GM18499 (cell line): ENCODE measurements around the gene LGALS1.
"Not testable (repeated sequence)": the region's sequence is repeated elsewhere in the genome, so short reads cannot be mapped to it uniquely, and the experiment has no call there.

Experiments
- ATAC-seq: cut with Tn5 transposase; IDR thresholded peaks from one replicate; pipeline ENCODE4 v1.9.1; 2021; ENCODE audit warnings: moderate number of reproducible peaks; ENCODE audit not compliant: insufficient read depth, unreplicated experiment

LGALS1 gene

DNA sequence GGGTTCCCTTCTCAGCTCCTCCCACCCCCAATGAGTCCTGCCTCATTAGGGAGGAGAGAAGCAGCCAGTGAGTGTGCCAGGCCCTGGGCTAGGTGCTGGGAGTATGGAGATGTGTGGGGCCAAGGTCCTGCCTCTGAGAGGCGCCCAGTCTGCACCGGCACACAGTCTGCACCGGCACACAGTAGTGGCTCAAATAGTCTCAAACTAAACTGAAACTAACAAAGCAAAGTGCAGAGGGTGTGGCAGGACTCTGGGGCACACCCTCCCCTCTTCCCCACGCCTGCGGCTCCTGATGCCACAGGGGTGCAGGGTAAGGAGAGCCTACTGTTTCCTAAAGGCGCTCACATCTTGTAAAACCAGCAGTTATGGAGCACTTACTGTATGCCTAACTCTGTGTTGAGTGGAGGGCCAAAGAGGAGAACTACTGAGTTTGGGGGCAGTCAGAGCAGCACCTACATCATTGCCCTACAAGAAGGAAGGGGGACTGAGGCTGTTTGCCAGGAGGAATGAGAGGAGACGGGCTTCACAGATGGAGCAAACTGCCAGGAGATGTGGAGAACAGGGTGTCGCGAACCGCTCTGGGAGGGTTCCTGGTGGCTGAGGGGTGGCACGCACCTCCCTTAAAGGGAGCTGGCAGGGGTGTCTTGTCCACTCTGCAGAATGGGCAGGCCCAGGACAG lies 36.9 kb upstream of the LGALS1 start:
- ATAC-seq, result no peak

DNA sequence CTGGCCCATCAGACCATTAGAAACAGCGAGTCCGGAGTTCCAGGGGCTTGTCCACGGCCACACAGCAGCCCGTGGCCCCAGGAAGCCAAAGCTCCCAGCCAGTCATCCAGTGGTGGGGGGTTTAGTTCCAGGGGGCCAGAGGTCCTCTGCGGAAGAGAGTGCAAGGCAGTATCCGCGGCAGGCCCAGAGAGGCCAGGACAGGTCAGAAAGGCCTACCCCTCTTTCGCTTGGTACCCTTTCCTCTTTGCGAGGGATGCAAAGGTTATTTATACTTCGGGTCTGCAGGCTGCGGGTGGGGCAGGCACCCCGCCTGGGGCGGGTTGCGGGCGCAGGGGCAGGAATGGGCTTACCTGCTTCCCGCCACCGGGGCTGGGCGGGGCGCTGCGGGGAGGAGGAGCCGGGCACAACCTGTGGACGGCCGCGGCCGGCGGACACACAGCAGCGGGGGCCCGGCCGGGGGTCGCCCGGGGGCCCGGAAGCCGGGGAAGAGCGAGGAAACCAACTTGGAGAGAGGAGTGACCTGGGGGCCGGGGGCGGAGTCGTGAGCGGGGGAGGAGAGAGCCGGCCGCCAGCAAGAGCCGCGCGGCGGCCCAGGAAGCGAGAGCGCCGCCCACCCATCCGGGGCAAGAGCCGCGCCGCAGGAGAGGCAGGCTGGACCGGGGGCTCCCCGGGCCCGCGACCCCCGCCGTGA lies 36.2 kb upstream of the LGALS1 start, which contains the start of gene SH3BP1:
Gene SH3BP1 (plus strand): TSS at position 600 of the 691 bp plus-strand sequence. CDS start 119 bp downstream, outside the sequence.
- ATAC-seq, result no peak

DNA sequence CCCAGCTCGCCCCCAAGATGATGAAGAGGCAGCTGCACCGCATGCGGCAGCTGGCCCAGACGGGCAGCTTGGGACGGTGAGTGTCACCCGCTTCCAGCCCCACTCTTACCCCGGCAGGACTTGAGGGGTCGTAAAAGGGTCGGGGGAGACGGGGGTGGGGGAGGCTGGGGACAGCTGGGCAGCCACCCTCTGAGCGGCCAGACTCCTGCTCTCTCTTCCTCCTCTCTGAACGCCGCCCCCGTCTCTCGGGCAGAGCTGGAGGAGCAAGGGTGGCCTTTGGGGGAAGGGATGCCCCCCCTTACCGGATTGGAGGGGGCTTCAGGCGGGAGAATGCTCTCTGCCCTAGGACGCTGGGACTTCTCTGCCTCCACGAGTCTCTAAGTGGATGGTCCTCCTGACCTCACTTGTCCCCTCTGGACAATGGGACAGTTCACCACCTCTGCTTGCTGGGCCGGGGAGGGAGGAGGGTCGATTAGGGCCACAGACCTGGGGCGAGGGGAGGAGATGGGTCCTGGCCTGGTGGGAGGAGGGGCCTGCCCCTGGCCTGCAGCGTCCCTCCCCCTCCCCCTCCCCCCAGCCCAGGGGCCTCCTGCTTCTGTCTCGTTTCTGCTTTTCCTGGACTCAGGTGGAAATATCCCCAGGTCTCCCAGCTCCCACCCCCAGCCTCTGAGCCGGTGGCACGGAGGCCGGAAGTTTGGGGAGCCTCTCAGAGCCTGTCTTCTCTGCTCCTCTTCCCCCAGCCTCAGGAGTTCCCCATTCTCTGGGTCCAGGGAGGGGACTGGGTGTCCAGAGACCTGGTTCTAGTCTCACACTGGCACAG lies 35.5 kb upstream of the LGALS1 start:
- no peak for ATAC-seq

DNA sequence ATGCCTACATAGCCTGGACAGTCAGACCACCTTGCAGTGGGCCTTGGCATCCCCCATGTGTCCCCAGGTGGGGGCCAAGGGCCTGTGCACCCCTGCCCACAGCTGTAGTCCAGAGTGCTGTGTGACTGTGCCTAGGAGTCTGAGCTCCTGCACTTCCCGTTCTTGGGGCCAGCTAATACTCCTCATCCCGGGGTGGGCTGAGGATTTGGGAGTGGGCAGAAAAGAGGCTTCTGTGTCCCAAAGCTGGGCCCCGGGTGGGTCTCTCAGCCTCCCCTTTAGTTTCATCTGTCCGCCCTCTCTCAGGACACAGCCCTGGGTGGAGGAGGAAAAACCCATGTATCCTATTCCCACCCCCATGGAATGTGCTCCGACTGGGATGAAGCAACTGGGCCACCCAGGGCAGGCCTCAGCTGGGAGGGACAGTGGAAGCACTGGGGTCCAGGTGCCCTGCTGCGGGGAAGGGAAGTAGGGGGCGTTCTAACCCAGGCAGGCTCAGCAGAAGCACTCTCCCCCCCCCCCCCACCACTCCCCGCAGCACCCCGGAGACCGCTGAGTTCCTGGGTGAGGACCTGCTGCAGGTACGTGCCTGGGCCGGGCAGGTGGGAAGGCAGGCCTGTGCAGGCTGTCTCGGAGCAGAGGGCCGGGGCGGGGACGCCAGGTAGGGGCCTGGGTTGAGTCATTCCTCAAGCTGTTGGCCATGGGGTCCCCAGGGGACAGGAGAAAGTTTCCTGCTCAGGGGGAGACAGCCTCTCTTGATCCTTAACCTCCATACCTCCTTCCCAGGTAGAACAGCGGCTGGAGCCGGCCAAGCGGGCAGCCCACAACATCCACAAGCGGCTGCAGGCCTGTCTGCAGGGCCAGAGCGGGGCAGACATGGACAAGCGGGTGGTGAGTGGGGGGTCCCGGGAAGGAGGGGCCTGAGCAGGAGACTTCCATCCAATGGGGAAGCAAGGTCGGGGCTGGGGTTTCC lies 34.6 kb upstream of the LGALS1 start:
- no peak for ATAC-seq

DNA sequence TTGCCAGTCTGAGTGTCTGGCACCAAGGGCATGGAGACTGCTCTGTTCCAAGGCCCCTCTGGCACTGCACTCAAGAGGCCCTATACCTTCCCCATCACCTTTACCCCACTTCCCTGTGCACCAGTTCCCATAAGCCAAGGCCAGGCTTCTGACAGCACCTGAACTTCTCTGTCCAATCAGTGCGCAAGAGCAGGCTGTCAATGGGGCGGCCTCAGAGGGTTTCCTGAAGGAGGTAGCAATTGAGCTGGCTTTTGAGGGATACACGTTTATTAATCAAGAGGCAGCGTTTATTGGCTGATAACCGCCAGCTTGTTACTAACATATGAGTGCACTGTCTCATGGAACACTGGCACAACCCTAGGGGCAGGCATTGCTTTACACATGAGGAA lies 33.9 kb upstream of the LGALS1 start:
- no peak for ATAC-seq

DNA sequence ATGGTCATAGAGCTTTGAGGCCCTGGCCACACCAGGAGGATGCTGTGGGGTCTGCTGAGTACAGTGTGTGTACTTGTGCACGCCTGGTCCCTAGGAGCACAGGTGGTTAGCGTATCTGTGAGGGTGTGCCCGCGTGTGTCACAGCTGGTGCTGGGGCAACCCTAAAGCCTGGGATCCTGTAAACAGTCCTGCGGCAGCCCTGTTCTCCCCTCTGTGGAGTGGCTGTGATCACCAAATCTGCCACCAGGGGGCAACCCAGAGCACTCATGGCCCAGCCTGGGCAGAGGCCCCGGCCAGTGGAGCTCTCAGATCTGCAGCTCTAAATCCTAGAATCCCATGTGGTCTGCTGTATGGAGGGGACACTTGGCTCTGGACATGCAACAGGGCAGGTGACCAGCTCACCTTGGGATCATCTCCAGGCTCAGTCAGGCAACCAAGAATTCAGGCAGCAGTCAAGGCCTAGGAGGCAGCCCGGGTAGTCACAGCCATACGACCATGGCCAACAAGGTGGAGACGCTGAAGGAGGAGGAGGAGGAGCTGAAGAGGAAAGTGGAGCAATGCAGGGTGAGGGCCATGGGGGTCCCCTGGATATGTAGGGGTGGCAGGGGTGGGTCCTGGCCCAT lies 32.1 kb upstream of the LGALS1 start:
- ATAC-seq, result no peak

DNA sequence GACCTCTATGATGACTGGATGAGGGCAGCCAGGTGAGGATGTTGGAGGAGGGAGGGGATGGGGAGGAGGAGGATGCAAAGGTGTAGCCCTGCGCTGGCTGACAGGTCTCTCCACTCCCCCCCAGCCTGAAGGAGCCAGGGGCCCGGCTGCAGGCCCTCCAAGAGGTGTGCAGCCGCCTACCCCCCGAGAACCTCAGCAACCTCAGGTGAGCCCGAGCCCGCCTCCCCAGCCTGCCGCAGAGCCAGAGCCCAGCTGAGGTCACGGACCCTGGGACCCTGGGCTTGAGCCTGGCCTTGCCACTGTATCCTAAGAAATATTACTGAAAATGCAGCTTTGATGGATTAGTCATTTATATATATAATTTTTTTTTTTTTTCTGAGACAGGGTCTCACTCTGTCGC lies 28.1 kb upstream of the LGALS1 start:
- no peak for ATAC-seq

DNA sequence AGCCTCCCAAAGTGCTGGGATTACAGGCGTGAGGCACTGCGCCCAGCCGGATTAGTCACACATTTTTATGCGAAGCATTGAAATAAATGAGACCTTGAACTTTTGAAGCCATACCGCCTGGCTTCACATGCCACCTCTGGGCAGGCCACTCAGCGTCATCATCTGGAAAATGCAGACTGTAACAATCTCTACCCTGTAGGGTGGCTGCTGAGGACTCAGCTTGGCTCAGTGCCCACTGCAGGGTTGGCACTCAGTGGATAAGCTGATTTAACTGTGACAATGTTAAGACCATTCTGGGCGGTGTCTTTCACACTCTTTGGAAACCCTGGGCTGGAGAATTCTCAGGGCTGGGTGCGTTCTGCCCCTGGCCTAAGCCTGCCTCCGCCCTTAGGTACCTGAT lies 27.5 kb upstream of the LGALS1 start:
- ATAC-seq, result no peak

DNA sequence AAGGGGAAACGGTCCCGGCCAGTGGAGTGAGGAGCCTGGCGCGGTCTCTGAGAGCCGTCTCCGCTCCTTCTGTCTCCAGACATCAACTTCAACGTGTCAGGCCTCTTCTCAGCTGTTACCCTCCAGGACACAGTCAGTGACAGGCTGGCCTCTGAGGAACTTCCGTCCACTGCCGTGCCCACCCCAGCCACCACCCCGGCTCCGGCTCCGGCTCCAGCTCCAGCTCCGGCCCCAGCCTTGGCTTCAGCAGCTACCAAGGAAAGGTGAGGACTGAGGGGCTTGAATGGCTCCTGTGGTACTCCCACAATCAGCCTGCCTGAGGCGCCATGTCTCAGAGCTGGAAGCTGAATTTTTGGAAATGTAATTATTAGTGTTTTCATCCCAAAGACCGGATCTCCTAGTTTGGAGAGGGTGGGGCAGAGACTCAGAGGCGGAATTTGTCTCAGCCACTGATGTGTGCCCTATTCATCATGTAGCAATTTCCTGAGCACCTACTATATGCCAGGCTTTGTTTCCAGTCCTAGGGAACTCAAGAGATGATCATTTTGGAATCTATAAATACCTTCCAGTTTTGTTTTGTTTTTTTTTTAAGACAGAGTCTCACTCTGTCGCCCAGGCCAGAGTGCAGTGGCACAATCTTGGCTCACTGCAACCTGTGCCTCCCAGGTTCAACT lies 24.8 kb upstream of the LGALS1 start:
- ATAC-seq, result no peak

DNA sequence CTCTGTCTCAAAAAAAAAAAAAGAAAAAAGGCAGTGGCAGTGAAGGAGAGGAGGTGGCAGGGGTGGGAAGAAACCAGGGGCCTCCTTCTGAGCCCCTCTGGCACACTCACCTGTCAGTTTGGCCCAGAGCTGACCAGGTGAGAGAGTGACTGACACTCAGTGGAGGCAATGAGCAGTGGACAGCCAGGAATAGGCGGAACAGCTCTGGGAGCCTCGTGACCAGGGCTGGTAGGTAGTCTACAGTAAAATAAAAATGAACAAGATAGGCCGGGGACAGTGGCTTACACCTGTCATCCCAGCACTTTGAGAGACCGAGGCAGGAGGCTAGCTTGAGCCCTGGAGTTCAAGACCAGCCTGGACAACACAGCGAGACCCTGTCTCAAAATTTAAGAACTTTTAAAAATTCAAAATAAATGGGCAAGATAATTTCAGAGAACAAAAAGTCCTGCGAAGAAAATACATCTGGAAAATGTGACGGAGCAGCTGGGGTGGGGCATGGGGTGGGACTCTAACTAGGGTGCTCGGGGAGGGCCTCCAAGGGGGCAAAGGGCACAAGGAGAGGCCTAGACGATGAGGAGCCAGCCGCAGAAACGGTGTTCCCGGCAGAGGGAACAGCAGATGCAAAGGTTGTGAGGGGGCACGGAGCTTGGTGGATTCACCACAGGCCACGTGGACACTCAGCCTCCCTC lies 20.7 kb upstream of the LGALS1 start:
- ATAC-seq, result no peak

DNA sequence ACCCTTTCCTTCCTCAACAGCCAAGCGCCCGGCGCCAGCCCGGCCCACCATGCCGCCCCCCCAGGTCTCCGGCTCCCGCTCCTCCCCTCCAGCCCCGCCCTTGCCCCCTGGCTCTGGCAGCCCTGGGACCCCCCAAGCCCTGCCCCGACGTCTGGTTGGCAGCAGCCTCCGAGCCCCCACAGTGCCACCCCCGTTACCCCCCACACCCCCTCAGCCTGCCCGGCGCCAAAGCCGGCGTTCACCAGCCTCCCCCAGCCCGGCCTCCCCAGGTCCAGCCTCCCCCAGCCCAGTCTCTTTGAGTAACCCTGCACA lies 20.2 kb upstream of the LGALS1 start:
- no peak for ATAC-seq

DNA sequence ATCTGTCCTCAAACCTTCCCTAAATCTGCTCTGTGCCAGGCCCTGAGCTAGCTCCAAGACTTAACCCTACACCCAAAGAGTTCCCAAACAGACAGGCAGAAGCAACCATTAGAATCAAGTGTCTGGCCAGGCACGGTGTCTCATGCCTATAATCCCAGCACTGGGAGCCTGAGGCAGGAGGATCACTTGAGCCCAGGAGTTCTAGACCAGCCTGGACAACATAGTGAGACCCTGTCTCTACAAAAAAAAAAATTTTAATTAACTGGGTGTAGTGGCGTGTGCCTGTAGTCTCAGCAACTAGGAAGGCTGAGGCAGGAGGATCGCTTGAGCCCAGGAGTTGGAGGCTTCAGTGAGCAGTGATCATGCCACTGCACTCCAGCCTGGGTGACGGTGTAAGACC lies 18.9 kb upstream of the LGALS1 start:
- ATAC-seq, result not testable (repeated sequence)

DNA sequence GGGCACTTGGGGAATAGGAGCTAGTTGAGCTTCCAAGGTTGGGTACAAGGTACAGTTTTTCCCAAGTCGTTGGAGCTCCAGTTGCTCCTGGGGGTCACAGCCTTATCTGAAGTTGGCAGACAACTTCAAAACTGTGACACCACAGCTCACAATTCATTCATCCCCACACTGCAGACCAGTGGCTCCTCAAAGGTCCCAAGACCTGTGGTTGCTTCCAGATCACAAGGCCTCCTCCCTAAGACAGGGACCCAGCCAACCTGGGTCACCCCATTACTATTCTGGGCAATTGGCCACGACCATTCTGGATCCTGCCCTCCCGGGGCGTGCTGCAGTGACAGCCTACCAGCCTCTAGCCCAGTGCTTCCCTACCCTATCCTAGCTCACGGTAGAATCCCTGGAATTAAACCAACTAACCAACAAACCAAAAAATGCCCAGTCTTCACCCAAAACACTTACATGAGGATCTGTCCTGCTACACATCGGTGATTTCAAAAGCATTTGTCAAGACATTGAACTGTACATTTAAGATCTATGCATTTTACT lies 17.8 kb upstream of the LGALS1 start:
- ATAC-seq, result no peak

DNA sequence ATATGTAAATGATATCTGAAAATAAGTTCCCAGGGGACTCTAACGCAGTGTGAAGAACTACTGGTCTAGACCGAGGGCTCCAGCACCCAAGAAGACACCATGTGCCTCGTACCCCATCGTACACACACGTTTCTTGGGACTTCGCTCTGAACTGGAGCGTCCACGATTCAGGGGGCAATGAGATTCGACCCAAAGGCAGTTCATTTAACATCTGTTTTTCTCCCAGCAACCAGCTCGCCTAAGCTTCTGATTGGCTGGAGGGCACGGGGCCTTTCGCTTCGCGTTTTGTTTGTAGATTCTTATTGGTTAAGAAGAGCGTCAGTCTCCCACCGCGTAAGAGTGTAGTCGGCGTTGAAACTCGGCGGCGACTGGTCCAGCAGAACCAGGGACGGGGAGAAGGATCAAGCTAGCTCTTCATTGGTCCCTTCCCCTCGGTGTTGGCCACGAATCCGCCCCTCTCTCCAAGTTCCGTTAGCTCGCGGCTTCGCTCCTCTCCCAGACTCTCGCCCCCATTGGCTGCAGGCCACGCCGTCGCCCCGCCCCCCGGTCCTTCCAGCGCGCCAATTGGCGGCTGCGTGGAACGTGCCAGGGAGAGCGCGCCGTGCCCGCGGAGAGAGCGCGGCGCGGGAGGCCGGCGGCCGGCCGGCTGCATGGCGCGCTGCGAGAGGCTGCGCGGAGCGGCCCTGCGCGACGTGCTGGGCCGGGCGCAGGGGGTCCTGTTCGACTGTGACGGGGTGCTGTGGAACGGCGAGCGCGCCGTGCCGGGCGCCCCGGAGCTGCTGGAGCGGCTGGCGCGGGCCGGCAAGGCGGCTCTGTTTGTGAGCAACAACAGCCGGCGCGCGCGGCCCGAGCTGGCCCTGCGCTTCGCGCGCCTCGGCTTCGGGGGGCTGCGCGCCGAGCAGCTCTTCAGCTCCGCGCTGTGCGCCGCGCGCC lies 17.0 kb upstream of the LGALS1 start, which contains the start of gene PDXP:
Gene PDXP (plus strand): TSS at position 591 of the 933 bp plus-strand sequence. CDS start 60 bp downstream, at position 651.
- ATAC-seq, result peak; percentile 68

DNA sequence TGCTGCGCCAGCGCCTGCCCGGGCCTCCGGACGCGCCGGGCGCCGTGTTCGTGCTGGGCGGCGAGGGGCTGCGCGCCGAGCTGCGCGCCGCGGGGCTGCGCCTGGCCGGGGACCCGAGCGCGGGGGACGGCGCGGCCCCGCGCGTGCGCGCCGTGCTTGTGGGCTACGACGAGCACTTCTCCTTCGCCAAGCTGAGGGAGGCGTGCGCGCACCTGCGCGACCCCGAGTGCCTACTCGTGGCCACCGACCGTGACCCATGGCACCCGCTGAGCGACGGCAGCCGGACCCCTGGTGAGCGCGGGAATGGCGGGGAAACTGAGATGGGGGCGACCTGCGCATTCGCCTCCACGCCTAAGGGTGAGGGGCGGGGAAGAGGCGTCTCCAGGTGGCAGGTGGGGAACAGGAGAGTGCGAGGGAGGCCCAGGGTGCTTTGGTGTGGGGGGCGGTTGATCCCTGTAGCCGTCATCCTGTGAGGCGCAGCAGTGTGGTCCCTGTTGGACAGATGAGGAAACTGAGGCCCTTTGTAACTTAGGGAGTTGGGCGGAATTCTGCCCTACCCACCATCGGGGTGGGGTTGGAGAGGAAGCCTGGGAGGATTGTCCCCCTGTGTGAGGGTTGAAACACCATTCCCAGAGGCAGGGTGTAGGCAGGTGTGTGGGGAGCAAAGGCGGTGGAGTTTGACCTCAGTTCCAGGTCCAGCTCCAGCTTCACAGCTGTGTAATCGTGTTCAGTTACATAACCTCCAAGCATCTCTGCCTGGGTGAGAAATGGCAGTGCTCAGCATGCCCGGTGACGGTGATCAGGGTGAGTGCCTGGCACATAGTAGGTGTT lies 16.2 kb upstream of the LGALS1 start:
- ATAC-seq, result no peak
